Measurements from ENCODE around the gene ACTR3C.
"Not testable (repeated sequence)": the region's sequence is repeated elsewhere in the genome, so short reads cannot be mapped to it uniquely, and the experiment has no call there.

ACTR3C gene

GRCh38 chr7:150311711-150312110, 11.6 kb downstream of the ACTR3C start:
- no peak for TF ChIP-seq CTCF (IDR thresholded peaks at IDR 0.05; ENCODE audit: low read depth, low read length)
- Histone ChIP-seq H3K27me3 (ENCODE audit: insufficient read depth, low read depth, severe bottlenecking) (no peaks in the 10 kb centered on the region), H3K27ac (no peak overlapping the region), H3K36me3 (no peaks in the 10 kb centered on the region), H3K4me3 (ENCODE audit: low read depth, low read length) (no peak overlapping the region), H3K9me3 (ENCODE audit: severe bottlenecking) (no peaks in the 10 kb centered on the region)
- DNase-seq: no peak

GRCh38 chr7:150311146-150311545, 12.2 kb downstream of the ACTR3C start:
- TF ChIP-seq CTCF (IDR thresholded peaks at IDR 0.05; ENCODE audit: low read depth, low read length): no peak
- no peaks in the 10 kb centered on the region for H3K27me3 ChIP-seq (ENCODE audit: insufficient read depth, low read depth, severe bottlenecking)
- H3K9me3 ChIP-seq (ENCODE audit: severe bottlenecking): no peaks in the 10 kb centered on the region
- no peak overlapping the region for H3K27ac ChIP-seq
- H3K4me3 ChIP-seq (ENCODE audit: low read depth, low read length): no peak overlapping the region
- H3K36me3 ChIP-seq: no peaks in the 10 kb centered on the region
- DNase-seq: no peak

- no peak for TF ChIP-seq CTCF (IDR thresholded peaks at IDR 0.05; ENCODE audit: low read depth, low read length)
- Histone ChIP-seq H3K27ac (no peak overlapping the region), H3K36me3 (no peaks in the 10 kb centered on the region), H3K27me3 (ENCODE audit: insufficient read depth, low read depth, severe bottlenecking) (no peaks in the 10 kb centered on the region), H3K9me3 (ENCODE audit: severe bottlenecking) (no peaks in the 10 kb centered on the region), H3K4me3 (ENCODE audit: low read depth, low read length) (no peak overlapping the region)
- no peak for DNase-seq
These were observed 14.8 kb downstream of the ACTR3C start for GRCh38 chr7:150308575-150308974.

GRCh38 chr7:150307904-150308303, 15.4 kb downstream of the ACTR3C start:
- H3K36me3 ChIP-seq: no peaks in the 10 kb centered on the region
- no peaks in the 10 kb centered on the region for H3K27me3 ChIP-seq (ENCODE audit: insufficient read depth, low read depth, severe bottlenecking)
- no peaks in the 10 kb centered on the region for H3K9me3 ChIP-seq (ENCODE audit: severe bottlenecking)
- DNase-seq: no peak
- H3K27ac ChIP-seq: no peak overlapping the region
- TF ChIP-seq CTCF (IDR thresholded peaks at IDR 0.05; ENCODE audit: low read depth, low read length): no peak
- no peak overlapping the region for H3K4me3 ChIP-seq (ENCODE audit: low read depth, low read length)

- Histone ChIP-seq H3K36me3 (no peaks in the 10 kb centered on the region), H3K27ac (no peak overlapping the region), H3K27me3 (ENCODE audit: insufficient read depth, low read depth, severe bottlenecking) (no peaks in the 10 kb centered on the region), H3K9me3 (ENCODE audit: severe bottlenecking) (no peaks in the 10 kb centered on the region), H3K4me3 (ENCODE audit: low read depth, low read length) (no peak overlapping the region)
- no peak for TF ChIP-seq CTCF (IDR thresholded peaks at IDR 0.05; ENCODE audit: low read depth, low read length)
- DNase-seq: no peak
These were observed 16.2 kb downstream of the ACTR3C start for GRCh38 chr7:150307129-150307528.

GRCh38 chr7:150306377-150306776, 17.0 kb downstream of the ACTR3C start:
- H3K4me3 ChIP-seq (ENCODE audit: low read depth, low read length); H3K27me3 ChIP-seq (ENCODE audit: insufficient read depth, low read depth, severe bottlenecking); DNase-seq; H3K9me3 ChIP-seq (ENCODE audit: severe bottlenecking); H3K36me3 ChIP-seq; H3K27ac ChIP-seq: not testable (repeated sequence)

GRCh38 chr7:150305903-150306284, 17.5 kb downstream of the ACTR3C start:
- DNase-seq; H3K36me3 ChIP-seq; H3K4me3 ChIP-seq (ENCODE audit: low read depth, low read length); H3K27me3 ChIP-seq (ENCODE audit: insufficient read depth, low read depth, severe bottlenecking); H3K9me3 ChIP-seq (ENCODE audit: severe bottlenecking); H3K27ac ChIP-seq: not testable (repeated sequence)

GRCh38 chr7:150305259-150305902, 18.0 kb downstream of the ACTR3C start:
- H3K27me3 ChIP-seq (ENCODE audit: insufficient read depth, low read depth, severe bottlenecking); DNase-seq; H3K4me3 ChIP-seq (ENCODE audit: low read depth, low read length); H3K9me3 ChIP-seq (ENCODE audit: severe bottlenecking); H3K36me3 ChIP-seq; H3K27ac ChIP-seq: not testable (repeated sequence)

- H3K9me3 ChIP-seq (ENCODE audit: severe bottlenecking); H3K27me3 ChIP-seq (ENCODE audit: insufficient read depth, low read depth, severe bottlenecking); H3K36me3 ChIP-seq; H3K4me3 ChIP-seq (ENCODE audit: low read depth, low read length); H3K27ac ChIP-seq; DNase-seq: not testable (repeated sequence)
These were observed 18.7 kb downstream of the ACTR3C start for GRCh38 chr7:150304499-150305258.

Data from WERI-Rb-1 (cell line).